Gastroesophageal sphincter (tissue), 4 donors: ENCODE data around the gene BCR. TPM values are rescaled to one million over a fixed set of nuclear protein-coding genes. Genes with fewer than 3 reads are reported as not detected.

Source experiments
- ATAC-seq: fragments of 150-250 bp; one replicate; pipeline ENCODE4 v1.9.1; 2016; ENCODE audit warnings: mild to moderate bottlenecking, moderate library complexity
- H3K27ac ChIP-seq, 4 donors: fragments of 200-600 bp; sonication (generic) in 3 of 4; 1 replicate in 3 of 4; 2 replicates in 1 of 4; pipeline ENCODE4 v1.5.1; 2016 to 2019
- H3K27me3 ChIP-seq: fragments of 200-600 bp; sonication (generic); one replicate; pipeline ENCODE4 v1.5.1; 2019
- H3K36me3 ChIP-seq, 2 donors: fragments of 200-600 bp; sonication (generic); one replicate each; pipeline ENCODE4 v1.5.1; 2019; ENCODE audit warnings: control low read depth in 1 of 2
- H3K4me1 ChIP-seq, 3 donors: fragments of 200-600 bp; sonication (generic); 1 replicate in 2 of 3; 2 replicates in 1 of 3; pipeline ENCODE4 v1.5.1; 2016 to 2019; ENCODE audit warnings: control low read depth in 2 of 3
- H3K4me3 ChIP-seq, 2 donors: fragments of 200-600 bp; sonication (generic); one replicate each; pipeline ENCODE4 v1.5.1; 2019; ENCODE audit warnings: mild to moderate bottlenecking in 1 of 2, moderate library complexity in 1 of 2
- H3K9me3 ChIP-seq, 3 donors: fragments of 200-600 bp; sonication (generic); one replicate each; pipeline ENCODE4 v1.5.1; 2017 to 2019; ENCODE audit warnings: control low read depth in 2 of 3
- CTCF ChIP-seq, 4 experiments: fragments of 200-600 bp in 2 of 4; fragments of 450-650 bp in 2 of 4; sonication (generic) in 1 of 4; IDR thresholded peaks; one replicate each; pipeline ENCODE4 v1.5.1; 2017 to 2019; ENCODE audit warnings: antibody characterized with exemption in 4 of 4, mild to moderate bottlenecking in 2 of 4, moderate library complexity in 2 of 4
- EP300 ChIP-seq: sonication (generic); formaldehyde crosslinking; IDR thresholded peaks from one replicate; pipeline ENCODE4 v1.6.1; 2017; ENCODE audit warnings: antibody characterized with exemption, mild to moderate bottlenecking
- POLR2A ChIP-seq, 2 donors: fragments of 450-650 bp; IDR thresholded peaks; one replicate each; pipeline ENCODE4 v1.6.1; 2017; ENCODE audit warnings: antibody characterized with exemption in 2 of 2, mild to moderate bottlenecking in 2 of 2, moderate library complexity in 1 of 2
- POLR2AphosphoS5 ChIP-seq: sonication (generic); formaldehyde crosslinking; IDR thresholded peaks from one replicate; pipeline ENCODE4 v1.6.1; 2017; ENCODE audit warnings: antibody characterized with exemption
- WGBS, 2 donors: methylation state at CpG; one replicate each; pipeline ENCODE4 v1.1.5; 2018; ENCODE audit warnings: low coverage in 1 of 2; 5-methylcytosine and 5-hydroxymethylcytosine counted together
- total RNA-seq, 4 donors: library from RNA; depleted of rRNA; stranded (reverse); fragments of >200 nt; gene quantifications; one replicate each; pipeline ENCODE4 v1.1.0, GENCODE V29; 2016

The BCR gene
- total RNA-seq, 4 donors from 2014 or later, result 39.2 to 81.1 (median 46.2) TPM

- TF ChIP-seq CTCF (IDR thresholded peaks at IDR 0.05), result no peak
- TF ChIP-seq POLR2AphosphoS5, result no peak
- no peak for TF ChIP-seq POLR2A (IDR thresholded peaks at IDR 0.05)
- TF ChIP-seq EP300, result no peak
- H3K27ac ChIP-seq, result no peak overlapping the region
- peaks cover 0 to 29% (median 9%) of the 10 kb centered on the region in 3 donors for H3K4me1 ChIP-seq
- H3K9me3 ChIP-seq, result no peaks in the 10 kb centered on the region
- H3K4me3 ChIP-seq, result no peak overlapping the region
- H3K36me3 ChIP-seq, result no peaks in the 10 kb centered on the region
- no peak for ATAC-seq
- H3K27me3 ChIP-seq, result no peaks in the 10 kb centered on the region
Observed at GRCh38 chr22:23140385-23140784, 39.9 kb upstream of the BCR start.

GRCh38 chr22:23142546-23143105 lies 37.7 kb upstream of the BCR start:
- Histone ChIP-seq H3K9me3 (no peaks in the 10 kb centered on the region), H3K36me3 (no peaks in the 10 kb centered on the region), H3K4me3 (peak overlapping the region in 1 of 2 donors; percentile 40), H3K27ac (peak overlapping the region in 3 of 4 donors; percentile 33 to 63 (median 62)), H3K27me3 (no peaks in the 10 kb centered on the region), H3K4me1 (peaks cover 0 to 52% (median 14%) of the 10 kb centered on the region in 3 donors)
- WGBS, 2 donors, result 96% methylated on average over 3 of the region's 9 CpGs; no CpG with 5 or more reads in 1 of the 2 donors
- no peak for ATAC-seq
- TF ChIP-seq POLR2A (IDR thresholded peaks at IDR 0.05) (no peak), CTCF (IDR thresholded peaks at IDR 0.05) (no peak), EP300 (no peak), POLR2AphosphoS5 (no peak)

- Histone ChIP-seq H3K27ac (no peak overlapping the region), H3K27me3 (no peaks in the 10 kb centered on the region), H3K36me3 (no peaks in the 10 kb centered on the region), H3K4me3 (no peak overlapping the region), H3K4me1 (peaks cover 0 to 56% (median 14%) of the 10 kb centered on the region in 3 donors), H3K9me3 (no peaks in the 10 kb centered on the region)
- WGBS, 2 donors, result 88% methylated on average over 1 of the region's 1 CpG; no CpG with 5 or more reads in 1 of the 2 donors
- TF ChIP-seq CTCF (IDR thresholded peaks at IDR 0.05) (no peak), POLR2A (IDR thresholded peaks at IDR 0.05) (no peak), POLR2AphosphoS5 (no peak), EP300 (no peak)
- ATAC-seq, result no peak
Observed at GRCh38 chr22:23143119-23143518, 37.2 kb upstream of the BCR start.

GRCh38 chr22:23144432-23144831 lies 35.9 kb upstream of the BCR start:
- no peak for ATAC-seq
- Histone ChIP-seq H3K4me3 (peak overlapping the region in 1 of 2 donors; percentile 65), H3K9me3 (no peaks in the 10 kb centered on the region), H3K27me3 (no peaks in the 10 kb centered on the region), H3K36me3 (peaks cover 0 to 4% of the 10 kb centered on the region in 2 donors), H3K27ac (peak overlapping the region in 3 of 4 donors; percentile 77 to 84 (median 84)), H3K4me1 (peaks cover 0 to 62% (median 14%) of the 10 kb centered on the region in 3 donors)
- WGBS, 2 donors, result 84% methylated on average over 3 of the region's 4 CpGs; no CpG with 5 or more reads in 1 of the 2 donors
- no peak for TF ChIP-seq POLR2A (IDR thresholded peaks at IDR 0.05)
- TF ChIP-seq CTCF (IDR thresholded peaks at IDR 0.05), result no peak
- no peak for TF ChIP-seq POLR2AphosphoS5
- no peak for TF ChIP-seq EP300
